ENCODE data around the gene MSX1.

- TF ChIP-seq EZH2phosphoT487 (IDR thresholded peaks at IDR 0.05) (no peak), EZH2 (IDR thresholded peaks at IDR 0.05) (no peak)
Observed at GRCh38 chr4:4831825-4832224, 27.6 kb upstream of the MSX1 start.

All from neural progenitor cell (in vitro differentiated cells).